B cell (primary cell): ENCODE results near the gene CLEC11A. TPM values are rescaled to one million over a fixed set of nuclear protein-coding genes. Genes with fewer than 3 reads are reported as not detected.
"Not testable (repeated sequence)": the region's sequence is repeated elsewhere in the genome, so short reads cannot be mapped to it uniquely, and the experiment has no call there.

Experiments
- ATAC-seq: fragments of 200-7000 bp; cut with Tn5 transposase; one replicate; pipeline ENCODE4 v1.10.0; 2021; ENCODE audit warnings: low read depth, mild to moderate bottlenecking, moderate number of reproducible peaks, moderate library complexity
- CTCF ChIA-PET: fragments of 350-600 bp; sonication (Branson Sonifier 250); formaldehyde crosslinking; loops from one replicate; lab custom pipeline; 2021; ENCODE audit warnings: antibody characterized with exemption, inconsistent platforms; lab: Charles Lee
- POLR2A ChIA-PET: fragments of 350-600 bp; sonication (Branson Sonifier 250); formaldehyde crosslinking; loops from one replicate; lab custom pipeline; 2021; ENCODE audit warnings: antibody characterized with exemption; lab: Charles Lee
- DNase-seq: peaks from one replicate; pipeline ENCODE4 v3.0.0; 2013
- H2AFZ ChIP-seq: 2 replicates; pipeline ENCODE4 v1.6.1; 2012; ENCODE audit warnings: mild to moderate bottlenecking, low read depth, low read length; ENCODE audit not compliant: insufficient read depth, poor library complexity, severe bottlenecking
- H3K27ac ChIP-seq, 2 donors: 1 replicate in 1 of 2; 2 replicates in 1 of 2; pipeline ENCODE4 v1.5.1; 2012 to 2013; ENCODE audit warnings: low read length in 2 of 2, mild to moderate bottlenecking in 2 of 2, moderate library complexity in 1 of 2
- H3K27me3 ChIP-seq, 4 experiments: fragments of 200-600 bp in 1 of 4; sonication (generic) in 1 of 4; replicated peaks in 1 of 4; 1 replicate in 2 of 4; 2 replicates in 2 of 4; pipeline versions ENCODE4 v1.6.1 to v1.7.0; 2013 to 2016; ENCODE audit warnings: low read length in 3 of 4, mild to moderate bottlenecking in 2 of 4, mixed read lengths in 1 of 4, moderate library complexity in 1 of 4; ENCODE audit not compliant: insufficient read depth in 4 of 4, control insufficient read depth in 3 of 4; ENCODE audit errors: control extremely low read depth in 1 of 4
- H3K36me3 ChIP-seq, 2 experiments: replicated peaks in 1 of 2; 1 replicate in 1 of 2; 2 replicates in 1 of 2; pipeline versions ENCODE4 v1.6.1 to v1.7.1; 2013; ENCODE audit warnings: low read length in 1 of 2; ENCODE audit not compliant: insufficient read depth in 2 of 2, control insufficient read depth in 1 of 2; ENCODE audit errors: control extremely low read depth in 1 of 2, extremely low read depth in 1 of 2
- H3K4me1 ChIP-seq, 2 donors: fragments of 200-600 bp in 1 of 2; sonication (generic) in 1 of 2; 1 replicate in 1 of 2; 2 replicates in 1 of 2; pipeline versions ENCODE4 v1.5.1 to v1.6.1; 2013 to 2017; ENCODE audit warnings: low read length in 2 of 2; ENCODE audit not compliant: control insufficient read depth in 2 of 2, insufficient read depth in 2 of 2
- H3K4me2 ChIP-seq: replicated peaks from 2 replicates; pipeline ENCODE3; 2012; ENCODE audit warnings: mild to moderate bottlenecking, low read depth, low read length; ENCODE audit not compliant: poor library complexity, severe bottlenecking
- H3K4me3 ChIP-seq, 5 experiments: fragments of 200-600 bp in 1 of 5; sonication (generic) in 1 of 5; 1 replicate in 3 of 5; 2 replicates in 2 of 5; pipeline versions ENCODE4 v1.5.1 to v1.7.0; 2011 to 2016; ENCODE audit warnings: low read length in 4 of 5, mild to moderate bottlenecking in 4 of 5, low read depth in 2 of 5, control low read depth in 1 of 5, moderate library complexity in 1 of 5; ENCODE audit not compliant: insufficient read depth in 1 of 5; ENCODE audit errors: control extremely low read depth in 1 of 5, extremely low read depth in 1 of 5
- H3K79me2 ChIP-seq: fragments of 200-600 bp; sonication (generic); one replicate; pipeline ENCODE4 v1.6.0; 2016; ENCODE audit warnings: low read length; ENCODE audit not compliant: control insufficient read depth, insufficient read depth
- H3K9ac ChIP-seq: fragments of 200-600 bp; sonication (generic); 2 replicates; pipeline ENCODE4 v1.6.1; 2017; ENCODE audit warnings: mild to moderate bottlenecking, low read length, moderate library complexity
- H3K9me3 ChIP-seq, 3 donors: one replicate each; pipeline versions ENCODE4 v1.6.1 to v1.7.1; 2013; ENCODE audit warnings: low read length in 2 of 3; ENCODE audit not compliant: control insufficient read depth in 2 of 3, insufficient read depth in 1 of 3; ENCODE audit errors: control extremely low read depth in 1 of 3
- H4K20me1 ChIP-seq: 2 replicates; pipeline ENCODE4 v1.6.0; 2012; ENCODE audit warnings: mild to moderate bottlenecking, low read length; ENCODE audit not compliant: insufficient read depth, control insufficient read depth, poor library complexity, severe bottlenecking
- H3K27ac Mint-ChIP-seq: one replicate; pipeline ENCODE4 v1.8.0; 2021; ENCODE audit warnings: mixed read lengths
- H3K27me3 Mint-ChIP-seq: one replicate; pipeline ENCODE4 v1.8.0; 2021; ENCODE audit warnings: mixed read lengths
- H3K4me1 Mint-ChIP-seq: one replicate; pipeline ENCODE4 v1.8.0; 2021; ENCODE audit warnings: mixed read lengths
- H3K4me3 Mint-ChIP-seq: one replicate; pipeline ENCODE4 v1.8.0; 2021; ENCODE audit warnings: mixed read lengths
- H3K9me3 Mint-ChIP-seq: one replicate; pipeline ENCODE4 v1.8.0; 2022; ENCODE audit warnings: mixed read lengths; ENCODE audit not compliant: insufficient read depth
- EZH2 ChIP-seq: IDR thresholded peaks from 2 replicates; pipeline ENCODE4 v1.6.1; 2012; ENCODE audit warnings: borderline replicate concordance, low read depth, mild to moderate bottlenecking, moderate library complexity, low read length; ENCODE audit not compliant: insufficient read depth, poor library complexity, severe bottlenecking
- WGBS: methylation state at CpG from one replicate; pipeline ENCODE4 v1.1.5; 2013; ENCODE audit warnings: missing lambda C conversion rate; ENCODE audit not compliant: insufficient coverage; 5-methylcytosine and 5-hydroxymethylcytosine counted together
- intact Hi-C: fragments of 100-400 bp; cut with micrococcal nuclease; formaldehyde crosslinking; loops from one replicate; pipeline ENCODE4 v1.10.0; 2022
- polyA plus RNA-seq: library from polyadenylated mRNA; depleted of rRNA; stranded (reverse); fragments of >200 nt; gene quantifications from 2 replicates; pipeline ENCODE4 v1.2.3, GENCODE V29; 2012
- total RNA-seq, 2 donors: library from RNA; stranded (reverse); fragments of 120-200 nt in 1 of 2; gene quantifications; 1 replicate in 1 of 2; 2 replicates in 1 of 2; pipeline versions ENCODE4 v1.2.3 to v1.2.4, GENCODE V29; 2013 to 2022
- TF ChIP-seq, protein P1 (sequence below): fragments of 200-600 bp; IDR thresholded peaks from one replicate; pipeline ENCODE4 v1.8.0; 2022; ENCODE audit warnings: antibody characterized with exemption, mild to moderate bottlenecking

CLEC11A gene
- total and polyA plus RNA-seq, 2 donors (not counting 1 experiment from before 2014, with no cell fraction given) = 0.52 to 1.6 TPM

DNA sequence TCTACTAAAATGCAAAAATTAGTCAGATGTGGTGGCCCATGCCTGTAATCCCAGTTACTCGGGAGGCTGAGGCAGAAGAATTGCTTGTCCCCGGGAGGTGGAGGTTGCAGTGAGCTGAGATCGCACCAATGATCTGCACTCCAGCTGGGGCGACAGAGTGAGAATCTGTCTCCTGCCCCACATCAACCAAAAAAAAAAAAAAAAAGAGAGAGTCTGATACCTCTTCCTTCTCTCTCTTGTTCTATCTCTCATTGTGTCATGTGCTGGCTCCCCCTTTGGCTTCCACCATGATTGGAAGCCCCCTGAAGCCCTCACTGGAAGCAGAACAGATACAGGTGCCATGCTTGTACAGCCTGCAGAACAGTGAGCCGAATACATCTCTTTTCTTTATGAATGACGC is 20.4 kb downstream of the CLEC11A start:
- TF ChIP-seq, protein P1, sequence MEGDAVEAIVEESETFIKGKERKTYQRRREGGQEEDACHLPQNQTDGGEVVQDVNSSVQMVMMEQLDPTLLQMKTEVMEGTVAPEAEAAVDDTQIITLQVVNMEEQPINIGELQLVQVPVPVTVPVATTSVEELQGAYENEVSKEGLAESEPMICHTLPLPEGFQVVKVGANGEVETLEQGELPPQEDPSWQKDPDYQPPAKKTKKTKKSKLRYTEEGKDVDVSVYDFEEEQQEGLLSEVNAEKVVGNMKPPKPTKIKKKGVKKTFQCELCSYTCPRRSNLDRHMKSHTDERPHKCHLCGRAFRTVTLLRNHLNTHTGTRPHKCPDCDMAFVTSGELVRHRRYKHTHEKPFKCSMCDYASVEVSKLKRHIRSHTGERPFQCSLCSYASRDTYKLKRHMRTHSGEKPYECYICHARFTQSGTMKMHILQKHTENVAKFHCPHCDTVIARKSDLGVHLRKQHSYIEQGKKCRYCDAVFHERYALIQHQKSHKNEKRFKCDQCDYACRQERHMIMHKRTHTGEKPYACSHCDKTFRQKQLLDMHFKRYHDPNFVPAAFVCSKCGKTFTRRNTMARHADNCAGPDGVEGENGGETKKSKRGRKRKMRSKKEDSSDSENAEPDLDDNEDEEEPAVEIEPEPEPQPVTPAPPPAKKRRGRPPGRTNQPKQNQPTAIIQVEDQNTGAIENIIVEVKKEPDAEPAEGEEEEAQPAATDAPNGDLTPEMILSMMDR = no peak
- TF ChIP-seq EZH2 = no peak
- H3K27me3 Mint-ChIP-seq = peaks cover 39% of the 10 kb centered on the region

DNA sequence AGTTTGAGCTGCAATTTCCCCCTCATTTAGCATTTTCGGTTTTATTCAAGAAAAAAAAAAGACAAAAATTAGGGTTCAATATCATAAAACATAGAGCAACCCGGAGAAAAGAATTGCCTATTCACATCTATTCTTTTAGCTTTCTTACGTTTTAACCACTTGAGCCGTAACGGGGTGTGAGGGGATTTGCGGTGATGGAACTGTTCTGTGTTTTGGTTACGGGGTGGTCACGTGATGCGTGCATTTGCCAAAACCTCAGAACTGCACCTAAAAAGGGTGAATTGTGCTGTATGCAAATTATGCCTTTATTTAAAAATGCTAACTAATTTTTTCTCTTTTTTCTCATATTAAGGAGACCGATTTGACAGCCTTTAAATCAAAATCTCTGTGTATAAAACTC is 22.1 kb downstream of the CLEC11A start:
- H3K27me3 Mint-ChIP-seq = peaks cover 25% of the 10 kb centered on the region
- no peak overlapping the region for H3K27ac Mint-ChIP-seq
- no peak overlapping the region for H3K9ac ChIP-seq
- no peak for TF ChIP-seq EZH2
- TF ChIP-seq, protein P1 = no peak
- no peaks in the 10 kb centered on the region for H3K4me1 Mint-ChIP-seq
- ChIA-PET POLR2A (no interaction called here), CTCF (no interaction called here)
- ATAC-seq (no peak), DNase-seq (no peak)
- intact Hi-C loops = no loop called here
- no peak overlapping the region for H2AFZ ChIP-seq
- no peaks in the 10 kb centered on the region for H4K20me1 ChIP-seq
- H3K9me3 Mint-ChIP-seq = no peaks in the 10 kb centered on the region
- H3K4me3 ChIP-seq = no peak overlapping the region
- no peak overlapping the region for H3K4me3 Mint-ChIP-seq
- H3K4me1 ChIP-seq = no peaks in the 10 kb centered on the region
- H3K27me3 ChIP-seq = peaks cover 0 to 9% (median 2%) of the 10 kb centered on the region in 4 experiments
- no peak overlapping the region for H3K4me2 ChIP-seq
- H3K79me2 ChIP-seq = no peaks in the 10 kb centered on the region
- H3K9me3 ChIP-seq = peaks cover 0 to 8% (median 0%) of the 10 kb centered on the region in 3 donors
- 100% methylated on average over 1 of the region's 10 CpGs for WGBS
- no peaks in the 10 kb centered on the region for H3K36me3 ChIP-seq
- H3K27ac ChIP-seq = no peak overlapping the region

More for the DNA sequence above, 20.4 kb downstream of the CLEC11A start:
- Mint-ChIP-seq H3K4me3 (no peak overlapping the region), H3K4me1 (no peaks in the 10 kb centered on the region), H3K9me3 (no peaks in the 10 kb centered on the region), H3K27ac (no peak overlapping the region)
- Histone ChIP-seq H3K79me2 (no peaks in the 10 kb centered on the region), H3K27ac (no peak overlapping the region), H2AFZ (no peak overlapping the region), H3K9ac (no peak overlapping the region), H3K4me1 (no peaks in the 10 kb centered on the region), H3K9me3 (peaks cover 0 to 9% (median 0%) of the 10 kb centered on the region in 3 donors), H3K4me2 (no peak overlapping the region), H3K27me3 (peaks cover 0 to 12% (median 4%) of the 10 kb centered on the region in 4 experiments), H3K36me3 (no peaks in the 10 kb centered on the region), H3K4me3 (no peak overlapping the region), H4K20me1 (no peaks in the 10 kb centered on the region)
- CTCF ChIA-PET = no interaction called here
- DNase-seq (no peak), ATAC-seq (no peak)
- POLR2A ChIA-PET = interaction anchor here (0.7 kb wide), 1 partner anchor 61 kb away, joined by 3 read pairs; no protein-coding TSS in a partner anchor
- intact Hi-C loops = no loop called here
- no CpG with 5 or more reads among the region's 6 CpGs for WGBS

DNA sequence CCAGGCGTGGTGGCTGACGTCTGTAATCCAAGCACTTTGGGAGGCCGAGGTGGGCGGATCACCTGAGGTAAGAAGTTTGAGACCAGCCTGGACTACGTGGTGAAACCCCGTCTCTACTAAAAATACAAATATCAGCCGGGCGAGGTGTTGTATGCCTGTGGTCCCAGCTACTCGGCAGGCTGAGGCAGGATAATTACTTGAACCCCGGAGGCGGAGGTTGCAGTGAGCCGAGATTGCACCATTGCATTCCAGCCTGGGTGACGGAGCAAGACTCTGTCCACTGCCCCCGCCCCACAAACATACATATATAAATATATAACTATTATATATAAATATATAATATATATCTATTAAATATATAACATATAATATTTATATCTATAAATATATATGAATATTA is 24.0 kb downstream of the CLEC11A start:
- H3K4me3 ChIP-seq, H3K27me3 ChIP-seq, H3K36me3 ChIP-seq, H3K27ac ChIP-seq, H3K9me3 ChIP-seq, intact Hi-C loops, POLR2A ChIA-PET, H3K27ac Mint-ChIP-seq, H3K27me3 Mint-ChIP-seq, H3K4me1 ChIP-seq, CTCF ChIA-PET, H3K9ac ChIP-seq, DNase-seq, ATAC-seq, H3K4me1 Mint-ChIP-seq, H4K20me1 ChIP-seq, H2AFZ ChIP-seq, H3K9me3 Mint-ChIP-seq, H3K4me3 Mint-ChIP-seq, H3K79me2 ChIP-seq, H3K4me2 ChIP-seq: not testable (repeated sequence)
- 95% methylated on average over 11 of the region's 14 CpGs for WGBS
